ENCODE results near the gene SERPING1. TPM values are rescaled to one million over a fixed set of nuclear protein-coding genes. Genes with fewer than 3 reads are reported as not detected.

Gene SERPING1
- total and polyA plus RNA-seq, 4 donors, result 473 to 1,015 (median 795) TPM

GRCh38 chr11:57622263-57622662 is 24.8 kb downstream of the SERPING1 start:
- Histone ChIP-seq H3K9me3 (ENCODE audit: control insufficient read depth, low read length) (peaks cover 1% of the 10 kb centered on the region), H3K4me3 (ENCODE audit: low read length in 2 of 2) (no peak overlapping the region), H3K27me3 (ENCODE audit: control insufficient read depth in 1 of 2, insufficient read depth in 2 of 2, low read length in 1 of 2) (no peaks in the 10 kb centered on the region), H3K27ac (ENCODE audit: low read depth in 1 of 2, low read length in 2 of 2) (no peak overlapping the region), H3K36me3 (ENCODE audit: control insufficient read depth in 1 of 2, insufficient read depth in 2 of 2, low read length in 1 of 2) (no peaks in the 10 kb centered on the region), H3K4me1 (ENCODE audit: control insufficient read depth in 1 of 2, insufficient read depth in 2 of 2, low read length in 2 of 2) (no peaks in the 10 kb centered on the region)
- WGBS, 2 donors, result 32 to 34% methylated on average over 3 of the region's 3 CpGs
- no peak for DNase-seq
- ATAC-seq (ENCODE audit: low FRiP score), result no peak
- intact Hi-C loops (cut with DNase I), result no loop called here

GRCh38 chr11:57624864-57625263 is 27.4 kb downstream of the SERPING1 start:
- Histone ChIP-seq H3K36me3 (ENCODE audit: control insufficient read depth in 1 of 2, insufficient read depth in 2 of 2, low read length in 1 of 2) (no peaks in the 10 kb centered on the region), H3K27me3 (ENCODE audit: control insufficient read depth in 1 of 2, insufficient read depth in 2 of 2, low read length in 1 of 2) (no peaks in the 10 kb centered on the region), H3K27ac (ENCODE audit: low read depth in 1 of 2, low read length in 2 of 2) (no peak overlapping the region), H3K4me1 (ENCODE audit: control insufficient read depth in 1 of 2, insufficient read depth in 2 of 2, low read length in 2 of 2) (no peaks in the 10 kb centered on the region), H3K4me3 (ENCODE audit: low read length in 2 of 2) (no peak overlapping the region), H3K9me3 (ENCODE audit: control insufficient read depth, low read length) (no peaks in the 10 kb centered on the region)
- 87 to 91% methylated on average over 2 of the region's 2 CpGs for WGBS, 2 donors
- intact Hi-C loops (cut with DNase I), result no loop called here
- DNase-seq (no peak), ATAC-seq (ENCODE audit: low FRiP score) (no peak)

GRCh38 chr11:57626895-57627294 is 29.4 kb downstream of the SERPING1 start:
- H3K4me1 ChIP-seq (ENCODE audit: control insufficient read depth in 1 of 2, insufficient read depth in 2 of 2, low read length in 2 of 2), result no peaks in the 10 kb centered on the region
- no peak overlapping the region for H3K4me3 ChIP-seq (ENCODE audit: low read length in 2 of 2)
- DNase-seq (no peak), ATAC-seq (ENCODE audit: low FRiP score) (no peak)
- H3K9me3 ChIP-seq (ENCODE audit: control insufficient read depth, low read length), result no peaks in the 10 kb centered on the region
- H3K27me3 ChIP-seq (ENCODE audit: control insufficient read depth in 1 of 2, insufficient read depth in 2 of 2, low read length in 1 of 2), result no peaks in the 10 kb centered on the region
- intact Hi-C loops (cut with DNase I), result no loop called here
- no peak overlapping the region for H3K27ac ChIP-seq (ENCODE audit: low read depth in 1 of 2, low read length in 2 of 2)
- 80 to 85% methylated on average over 1 of the region's 1 CpG for WGBS, 2 donors
- no peaks in the 10 kb centered on the region for H3K36me3 ChIP-seq (ENCODE audit: control insufficient read depth in 1 of 2, insufficient read depth in 2 of 2, low read length in 1 of 2)

GRCh38 chr11:57630171-57630570 is 32.7 kb downstream of the SERPING1 start:
- Histone ChIP-seq H3K27me3 (ENCODE audit: control insufficient read depth in 1 of 2, insufficient read depth in 2 of 2, low read length in 1 of 2) (no peaks in the 10 kb centered on the region), H3K27ac (ENCODE audit: low read depth in 1 of 2, low read length in 2 of 2) (no peak overlapping the region), H3K4me3 (ENCODE audit: low read length in 2 of 2) (no peak overlapping the region), H3K9me3 (ENCODE audit: control insufficient read depth, low read length) (no peaks in the 10 kb centered on the region), H3K4me1 (ENCODE audit: control insufficient read depth in 1 of 2, insufficient read depth in 2 of 2, low read length in 2 of 2) (no peaks in the 10 kb centered on the region), H3K36me3 (ENCODE audit: control insufficient read depth in 1 of 2, insufficient read depth in 2 of 2, low read length in 1 of 2) (no peaks in the 10 kb centered on the region)
- DNase-seq (no peak), ATAC-seq (ENCODE audit: low FRiP score) (no peak)
- 34 to 38% methylated on average over 2 of the region's 2 CpGs for WGBS, 2 donors
- intact Hi-C loops (cut with DNase I), result no loop called here

GRCh38 chr11:57632116-57632515 is 34.6 kb downstream of the SERPING1 start:
- intact Hi-C loops (cut with DNase I), result no loop called here
- WGBS, 2 donors, result 76 to 77% methylated on average over 5 of the region's 5 CpGs
- DNase-seq, result no peak

GRCh38 chr11:57633394-57634070 is 36.0 kb downstream of the SERPING1 start:
- Histone ChIP-seq H3K27ac (ENCODE audit: low read depth in 1 of 2, low read length in 2 of 2) (no peak overlapping the region), H3K4me1 (ENCODE audit: control insufficient read depth in 1 of 2, insufficient read depth in 2 of 2, low read length in 2 of 2) (no peaks in the 10 kb centered on the region), H3K27me3 (ENCODE audit: control insufficient read depth in 1 of 2, insufficient read depth in 2 of 2, low read length in 1 of 2) (no peaks in the 10 kb centered on the region), H3K36me3 (ENCODE audit: control insufficient read depth in 1 of 2, insufficient read depth in 2 of 2, low read length in 1 of 2) (no peaks in the 10 kb centered on the region), H3K9me3 (ENCODE audit: control insufficient read depth, low read length) (no peaks in the 10 kb centered on the region), H3K4me3 (ENCODE audit: low read length in 2 of 2) (no peak overlapping the region)
- intact Hi-C loops (cut with DNase I), result no loop called here
- ATAC-seq (ENCODE audit: low FRiP score) (no peak), DNase-seq (no peak)
- 82 to 88% methylated on average over 6 of the region's 6 CpGs for WGBS, 2 donors

More at GRCh38 chr11:57632116-57632515, 34.6 kb downstream of the SERPING1 start:
- no peaks in the 10 kb centered on the region for H3K4me1 ChIP-seq (ENCODE audit: control insufficient read depth in 1 of 2, insufficient read depth in 2 of 2, low read length in 2 of 2)
- no peaks in the 10 kb centered on the region for H3K36me3 ChIP-seq (ENCODE audit: control insufficient read depth in 1 of 2, insufficient read depth in 2 of 2, low read length in 1 of 2)
- H3K4me3 ChIP-seq (ENCODE audit: low read length in 2 of 2), result no peak overlapping the region
- no peak overlapping the region for H3K27ac ChIP-seq (ENCODE audit: low read depth in 1 of 2, low read length in 2 of 2)
- no peaks in the 10 kb centered on the region for H3K27me3 ChIP-seq (ENCODE audit: control insufficient read depth in 1 of 2, insufficient read depth in 2 of 2, low read length in 1 of 2)
- no peak for ATAC-seq (ENCODE audit: low FRiP score)
- H3K9me3 ChIP-seq (ENCODE audit: control insufficient read depth, low read length), result no peaks in the 10 kb centered on the region

GRCh38 chr11:57634311-57634710 is 36.8 kb downstream of the SERPING1 start:
- Histone ChIP-seq H3K9me3 (ENCODE audit: control insufficient read depth, low read length) (no peaks in the 10 kb centered on the region), H3K4me1 (ENCODE audit: control insufficient read depth in 1 of 2, insufficient read depth in 2 of 2, low read length in 2 of 2) (peaks cover 0 to 2% of the 10 kb centered on the region in 2 donors), H3K4me3 (ENCODE audit: low read length in 2 of 2) (no peak overlapping the region), H3K36me3 (ENCODE audit: control insufficient read depth in 1 of 2, insufficient read depth in 2 of 2, low read length in 1 of 2) (no peaks in the 10 kb centered on the region), H3K27me3 (ENCODE audit: control insufficient read depth in 1 of 2, insufficient read depth in 2 of 2, low read length in 1 of 2) (no peaks in the 10 kb centered on the region), H3K27ac (ENCODE audit: low read depth in 1 of 2, low read length in 2 of 2) (no peak overlapping the region)
- no peak for ATAC-seq (ENCODE audit: low FRiP score)
- no peak for DNase-seq
- intact Hi-C loops (cut with DNase I), result no loop called here

GRCh38 chr11:57635246-57635645 is 37.8 kb downstream of the SERPING1 start:
- no peaks in the 10 kb centered on the region for H3K27me3 ChIP-seq (ENCODE audit: control insufficient read depth in 1 of 2, insufficient read depth in 2 of 2, low read length in 1 of 2)
- no peaks in the 10 kb centered on the region for H3K9me3 ChIP-seq (ENCODE audit: control insufficient read depth, low read length)
- H3K4me1 ChIP-seq (ENCODE audit: control insufficient read depth in 1 of 2, insufficient read depth in 2 of 2, low read length in 2 of 2), result peaks cover 0 to 5% of the 10 kb centered on the region in 2 donors
- no peak overlapping the region for H3K4me3 ChIP-seq (ENCODE audit: low read length in 2 of 2)
- ATAC-seq (ENCODE audit: low FRiP score) (no peak), DNase-seq (peak in 1 of 2 donors; percentile 6)
- no peaks in the 10 kb centered on the region for H3K36me3 ChIP-seq (ENCODE audit: control insufficient read depth in 1 of 2, insufficient read depth in 2 of 2, low read length in 1 of 2)
- intact Hi-C loops (cut with DNase I), result loop anchor here in 1 of 2 donors (5.0 kb wide), 1 partner anchor 38 kb away; the partner anchor contains the start of gene SERPING1
- H3K27ac ChIP-seq (ENCODE audit: low read depth in 1 of 2, low read length in 2 of 2), result no peak overlapping the region
- WGBS, 2 donors, result 87 to 90% methylated on average over 8 of the region's 8 CpGs

- 7 to 13% methylated on average over 18 of the region's 18 CpGs for WGBS, 2 donors
- ATAC-seq (ENCODE audit: low FRiP score), result peak; percentile 23
- DNase-seq, result peak in 1 of 2 donors; percentile 65
- intact Hi-C loops (cut with DNase I), result loop anchor here in 1 of 2 donors (5.0 kb wide), 1 partner anchor 40 kb away; the partner anchor contains the start of gene SERPING1
- peak overlapping the region; percentile 98 to 99 for H3K4me3 ChIP-seq (ENCODE audit: low read length in 2 of 2)
- peaks cover 0 to 5% of the 10 kb centered on the region in 2 donors for H3K4me1 ChIP-seq (ENCODE audit: control insufficient read depth in 1 of 2, insufficient read depth in 2 of 2, low read length in 2 of 2)
- no peaks in the 10 kb centered on the region for H3K9me3 ChIP-seq (ENCODE audit: control insufficient read depth, low read length)
- H3K36me3 ChIP-seq (ENCODE audit: control insufficient read depth in 1 of 2, insufficient read depth in 2 of 2, low read length in 1 of 2), result no peaks in the 10 kb centered on the region
- H3K27ac ChIP-seq (ENCODE audit: low read depth in 1 of 2, low read length in 2 of 2), result no peak overlapping the region
- H3K27me3 ChIP-seq (ENCODE audit: control insufficient read depth in 1 of 2, insufficient read depth in 2 of 2, low read length in 1 of 2), result no peaks in the 10 kb centered on the region
Measured at GRCh38 chr11:57637626-57638004, 40.1 kb downstream of the SERPING1 start.

Data from aorta (tissue), 5 donors.